Neutrophil (primary cell): Measurements from ENCODE around the gene CPAMD8.

Experiments used
- H3K27ac ChIP-seq: fragments of 200-600 bp; sonication (generic); 2 replicates; pipeline ENCODE4 v1.5.1; 2016; ENCODE audit warnings: mild to moderate bottlenecking, moderate library complexity
- H3K27me3 ChIP-seq: fragments of 200-600 bp; sonication (generic); 2 replicates; pipeline ENCODE4 v1.6.0; 2016; ENCODE audit warnings: mild to moderate bottlenecking
- H3K36me3 ChIP-seq: fragments of 200-600 bp; sonication (generic); 2 replicates; pipeline ENCODE4 v1.5.1; 2017
- H3K4me1 ChIP-seq, 2 experiments: fragments of 200-600 bp in 1 of 2; sonication (generic) in 1 of 2; 1 replicate in 1 of 2; 2 replicates in 1 of 2; pipeline versions ENCODE4 v1.5.1 to v1.6.1; 2013 to 2016; ENCODE audit warnings: low read depth in 1 of 2, low read length in 1 of 2, mild to moderate bottlenecking in 1 of 2, moderate library complexity in 1 of 2; ENCODE audit not compliant: control insufficient read depth in 1 of 2, insufficient read depth in 1 of 2
- H3K4me3 ChIP-seq, 2 experiments: fragments of 200-600 bp in 1 of 2; sonication (generic) in 1 of 2; 1 replicate in 1 of 2; 2 replicates in 1 of 2; pipeline ENCODE4 v1.5.1; 2013 to 2016; ENCODE audit warnings: low read depth in 1 of 2, low read length in 1 of 2, mild to moderate bottlenecking in 1 of 2, moderate library complexity in 1 of 2
- H3K9me3 ChIP-seq: fragments of 200-600 bp; sonication (generic); 2 replicates; pipeline ENCODE4 v1.5.1; 2016
- TF ChIP-seq, protein P1 (sequence below): fragments of 200-600 bp; sonication (generic); IDR thresholded peaks from 2 replicates; pipeline ENCODE4 v1.5.1; 2016; ENCODE audit warnings: antibody characterized with exemption

The CPAMD8 gene

GRCh38 chr19:16927883-16928282 is 98.7 kb downstream of the CPAMD8 start:
- TF ChIP-seq, protein P1, sequence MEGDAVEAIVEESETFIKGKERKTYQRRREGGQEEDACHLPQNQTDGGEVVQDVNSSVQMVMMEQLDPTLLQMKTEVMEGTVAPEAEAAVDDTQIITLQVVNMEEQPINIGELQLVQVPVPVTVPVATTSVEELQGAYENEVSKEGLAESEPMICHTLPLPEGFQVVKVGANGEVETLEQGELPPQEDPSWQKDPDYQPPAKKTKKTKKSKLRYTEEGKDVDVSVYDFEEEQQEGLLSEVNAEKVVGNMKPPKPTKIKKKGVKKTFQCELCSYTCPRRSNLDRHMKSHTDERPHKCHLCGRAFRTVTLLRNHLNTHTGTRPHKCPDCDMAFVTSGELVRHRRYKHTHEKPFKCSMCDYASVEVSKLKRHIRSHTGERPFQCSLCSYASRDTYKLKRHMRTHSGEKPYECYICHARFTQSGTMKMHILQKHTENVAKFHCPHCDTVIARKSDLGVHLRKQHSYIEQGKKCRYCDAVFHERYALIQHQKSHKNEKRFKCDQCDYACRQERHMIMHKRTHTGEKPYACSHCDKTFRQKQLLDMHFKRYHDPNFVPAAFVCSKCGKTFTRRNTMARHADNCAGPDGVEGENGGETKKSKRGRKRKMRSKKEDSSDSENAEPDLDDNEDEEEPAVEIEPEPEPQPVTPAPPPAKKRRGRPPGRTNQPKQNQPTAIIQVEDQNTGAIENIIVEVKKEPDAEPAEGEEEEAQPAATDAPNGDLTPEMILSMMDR: no peak
- H3K4me1 ChIP-seq: no peaks in the 10 kb centered on the region

GRCh38 chr19:16922949-16923348 is 103.7 kb downstream of the CPAMD8 start:
- Histone ChIP-seq H3K4me3 (no peak overlapping the region), H3K27ac (no peak overlapping the region), H3K27me3 (no peaks in the 10 kb centered on the region), H3K36me3 (no peaks in the 10 kb centered on the region), H3K4me1 (no peaks in the 10 kb centered on the region), H3K9me3 (no peaks in the 10 kb centered on the region)
- TF ChIP-seq, protein P1: no peak

More at GRCh38 chr19:16927883-16928282, 98.7 kb downstream of the CPAMD8 start:
- Histone ChIP-seq H3K27me3 (no peaks in the 10 kb centered on the region), H3K4me3 (no peak overlapping the region), H3K36me3 (no peaks in the 10 kb centered on the region), H3K27ac (no peak overlapping the region), H3K9me3 (no peaks in the 10 kb centered on the region)

DNA sequence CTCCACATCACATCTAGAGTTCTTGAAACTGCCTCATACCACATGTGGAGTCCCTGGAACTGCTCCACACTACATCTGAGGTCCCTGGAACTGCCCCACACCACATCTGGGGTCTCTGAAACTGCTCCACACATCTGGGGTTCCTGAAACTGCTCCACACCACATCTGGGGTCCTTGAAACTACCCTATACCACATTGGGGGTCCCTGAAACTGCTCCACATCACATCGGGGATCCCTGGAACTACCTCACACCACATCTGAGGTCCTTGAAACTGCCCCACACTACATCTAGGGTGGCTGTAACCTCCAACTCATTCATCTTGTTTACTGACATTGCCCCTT is 104.0 kb downstream of the CPAMD8 start:
- Histone ChIP-seq H3K27me3 (no peaks in the 10 kb centered on the region), H3K36me3 (no peaks in the 10 kb centered on the region), H3K9me3 (no peaks in the 10 kb centered on the region), H3K27ac (no peak overlapping the region), H3K4me3 (no peak overlapping the region), H3K4me1 (no peaks in the 10 kb centered on the region)
- TF ChIP-seq, protein P1: no peak

DNA sequence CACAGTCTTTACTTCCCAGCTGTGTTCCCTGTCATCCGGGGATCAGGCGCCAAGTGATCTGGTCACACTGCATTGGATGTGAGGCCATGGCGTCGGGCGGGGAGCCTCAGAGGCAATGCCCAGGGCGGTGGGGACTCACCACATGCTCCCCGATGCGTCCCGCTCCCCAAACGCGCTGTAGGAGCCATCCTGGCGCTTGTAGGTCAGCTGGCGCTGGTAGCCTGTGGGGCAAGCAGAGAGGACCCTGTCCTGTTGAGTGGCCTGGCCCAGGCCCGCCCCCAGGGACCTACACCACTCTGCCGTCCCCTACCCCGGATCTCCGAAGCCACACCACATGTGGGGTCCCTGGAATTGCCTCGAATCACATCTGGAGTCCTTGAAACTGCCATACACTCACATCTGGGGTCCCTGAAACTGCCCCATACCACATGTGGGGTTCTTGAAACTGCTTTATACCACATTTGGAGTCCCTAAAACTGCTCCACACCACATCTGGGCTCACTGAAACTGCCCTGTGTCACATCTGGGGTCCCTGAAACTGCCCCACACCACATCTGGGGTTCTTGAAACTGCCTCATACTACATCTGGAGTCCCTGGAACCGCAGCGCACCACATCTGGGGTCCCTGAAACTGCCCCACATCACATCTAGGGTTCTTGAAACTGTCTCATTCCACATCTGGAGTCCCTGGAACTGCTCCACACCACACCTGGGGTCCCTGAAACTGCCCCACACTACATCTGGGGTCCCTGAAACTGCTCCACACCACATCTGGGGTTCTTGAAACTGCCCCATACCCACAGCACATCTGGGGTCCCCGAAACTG is 104.6 kb downstream of the CPAMD8 start:
- no peak overlapping the region for H3K4me3 ChIP-seq
- H3K4me1 ChIP-seq: no peaks in the 10 kb centered on the region
- H3K27me3 ChIP-seq: no peaks in the 10 kb centered on the region
- H3K27ac ChIP-seq: no peak overlapping the region
- no peaks in the 10 kb centered on the region for H3K36me3 ChIP-seq
- TF ChIP-seq, protein P1: no peak
- no peaks in the 10 kb centered on the region for H3K9me3 ChIP-seq

GRCh38 chr19:16920816-16921529 is 105.6 kb downstream of the CPAMD8 start:
- no peaks in the 10 kb centered on the region for H3K4me1 ChIP-seq
- H3K27me3 ChIP-seq: peaks cover 5% of the 10 kb centered on the region
- no peak overlapping the region for H3K4me3 ChIP-seq
- H3K9me3 ChIP-seq: no peaks in the 10 kb centered on the region
- no peaks in the 10 kb centered on the region for H3K36me3 ChIP-seq
- TF ChIP-seq, protein P1: no peak
- H3K27ac ChIP-seq: no peak overlapping the region
